ENCODE measurements around the gene CAPN15. TPM values are rescaled to one million over a fixed set of nuclear protein-coding genes. Genes with fewer than 3 reads are reported as not detected.
A peak's percentile ranks its signal among the peaks of the same experiment; 100 is the strongest.

The CAPN15 gene
- total and polyA plus RNA-seq, 9 of the 15 experiments (the other 6 are each of a cell fraction or from before 2014, with no cell fraction given) = 0.62 to 111 (median 14.2) TPM

- no peak for TF ChIP-seq IRF2 (CRISPR knock-in tag; IDR thresholded peaks at IDR 0.05)
- TF ChIP-seq RBFOX2 (IDR thresholded peaks at IDR 0.05; ENCODE audit: low read depth, low read length) = no peak
- TF ChIP-seq ATF1 (CRISPR knock-in tag; IDR thresholded peaks at IDR 0.05) = no peak
- TF ChIP-seq ATF1 (tag; IDR thresholded peaks at IDR 0.05) = no peak
- TF ChIP-seq MEF2A (IDR thresholded peaks at IDR 0.05; ENCODE audit: control insufficient read depth, low read depth, low read length) = no peak
- no peak for TF ChIP-seq MYNN (IDR thresholded peaks at IDR 0.05)
- TF ChIP-seq MYNN (CRISPR knock-in tag; IDR thresholded peaks at IDR 0.05) = no peak
- TF ChIP-seq EHMT2 (IDR thresholded peaks at IDR 0.05) = no peak
- TF ChIP-seq ZNF274 (IDR thresholded peaks at IDR 0.05; ENCODE audit: borderline replicate concordance, low read depth, low read length) = no peak
- 0 out of 2 replicates have a peak, but pooled peaks have one; percentile 23 for TF ChIP-seq POLR2G (IDR thresholded peaks at IDR 0.05; ENCODE audit: low read depth, low read length)
- H3K27ac ChIP-seq (ENCODE audit: extremely low read depth, low read depth, low read length) = no peak overlapping the region
- no peaks in the 10 kb centered on the region for H3K9me1 ChIP-seq (ENCODE audit: control insufficient read depth, insufficient read depth, low read length)
- H3K9ac ChIP-seq (ENCODE audit: insufficient read depth in 1 of 2, low read depth in 2 of 2, low read length in 2 of 2) = peak overlapping the region in 1 of 2 experiments; percentile 48; a peak in 1 of 4 replicates
- in situ Hi-C loops (cut with MboI) = no loop called here
- intact Hi-C loops (cut with micrococcal nuclease) = no loop called here
- FAIRE-seq (no peak), ATAC-seq (no peak), DNase-seq (ENCODE audit: extremely low read depth in 1 of 4, low spot score in 3 of 4) (no peak)
- H3K4me1 ChIP-seq (replicated peaks in 1 of 2; ENCODE audit: control insufficient read depth in 2 of 2, insufficient read depth in 2 of 2, low read length in 2 of 2) = peaks cover 2 to 63% of the 10 kb centered on the region in 2 experiments; a peak in 3 of 5 replicates
- H2AFZ ChIP-seq (ENCODE audit: low read depth, low read length) = no peak overlapping the region
- H3K36me3 ChIP-seq (ENCODE audit: control insufficient read depth, insufficient read depth, low read length) = peaks cover 11% of the 10 kb centered on the region; the same call in 1 of the 3 replicates
- ChIA-PET POLR2A (interaction anchor here (1.0 to 3.0 kb wide), 3 partner anchors 13 to 48 kb away, joined by 3 to 9 read pairs (median 4); partner anchors contain the start of gene NHLRC4), CTCF (ENCODE audit: low intra/inter-chr PET ratio) (no interaction called here)
- no peaks in the 10 kb centered on the region for H3K79me2 ChIP-seq (ENCODE audit: control insufficient read depth, insufficient read depth, low read length)
- no TSS peak for BruUV-seq (replicated peaks)
- H4K20me1 ChIP-seq (replicated peaks; ENCODE audit: control insufficient read depth, insufficient read depth, low read length) = no peaks in the 10 kb centered on the region
- 70% methylated on average over 9 of the region's 9 CpGs for WGBS (ENCODE audit: insufficient coverage, low coverage, missing lambda C conversion rate)
- H3K4me2 ChIP-seq (ENCODE audit: insufficient read depth, low read length) = no peak overlapping the region
- H3K4me3 ChIP-seq = no peak overlapping the region
- no peaks in the 10 kb centered on the region for H3K27me3 ChIP-seq (ENCODE audit: control insufficient read depth in 2 of 2, insufficient read depth in 2 of 2, low read length in 2 of 2)
- H3K9me3 ChIP-seq (replicated peaks; ENCODE audit: control insufficient read depth, insufficient read depth, low read depth, low read length) = no peaks in the 10 kb centered on the region
Observed at GRCh38 chr16:518858-519257, 8.7 kb upstream of the CAPN15 start.

Data from K562 (cell line).